Tibial nerve (tissue), 4 donors: ENCODE results near the gene ANKS1A.

Source experiments
- EP300 ChIP-seq, 2 donors: sonication (generic); formaldehyde crosslinking; IDR thresholded peaks; one replicate each; pipeline ENCODE4 v1.6.1; 2017; ENCODE audit warnings: antibody characterized with exemption in 2 of 2, mild to moderate bottlenecking in 1 of 2
- POLR2A ChIP-seq, 2 donors: fragments of 450-650 bp; IDR thresholded peaks; one replicate each; pipeline ENCODE4 v1.6.1; 2017; ENCODE audit warnings: antibody characterized with exemption in 2 of 2, mild to moderate bottlenecking in 2 of 2, moderate library complexity in 2 of 2
- TF ChIP-seq, protein P1 (sequence below), 5 experiments: fragments of 200-600 bp in 3 of 5; fragments of 450-650 bp in 2 of 5; sonication (generic) in 3 of 5; IDR thresholded peaks; one replicate each; pipeline ENCODE4 v1.5.1; 2016 to 2019; ENCODE audit warnings: antibody characterized with exemption in 5 of 5, mild to moderate bottlenecking in 3 of 5, moderate library complexity in 2 of 5

DNA sequence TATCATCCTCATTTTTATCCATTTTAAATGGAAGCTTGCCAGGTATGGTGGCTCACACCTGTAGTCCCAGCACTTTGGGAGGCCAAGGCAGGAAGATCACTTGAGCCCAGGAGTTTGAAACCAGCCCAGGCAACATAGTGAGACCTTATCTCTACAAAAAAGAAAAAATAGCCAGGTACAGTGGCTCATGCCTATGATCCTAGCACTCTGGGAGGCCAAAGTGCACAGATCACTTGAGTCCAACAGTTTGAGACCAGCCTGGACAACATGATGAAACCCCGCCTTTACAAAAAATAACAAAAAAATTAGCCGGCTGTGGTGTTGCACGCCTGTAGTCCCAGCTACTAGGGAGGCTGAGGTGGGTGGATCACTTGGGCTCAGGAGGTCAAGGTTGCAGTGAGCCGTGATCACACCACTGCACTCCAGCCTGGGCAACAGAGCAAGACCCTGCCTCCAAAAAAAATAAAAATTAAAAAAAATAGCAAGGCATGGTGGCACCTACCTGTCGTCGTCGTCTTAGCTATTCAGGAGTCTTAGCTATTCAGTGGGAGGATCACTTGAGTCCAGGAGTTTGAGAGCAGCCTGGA is 163.0 kb downstream of the ANKS1A start:
- TF ChIP-seq POLR2A (IDR thresholded peaks at IDR 0.05) (no peak), EP300 (IDR thresholded peaks at IDR 0.05) (no peak)
- TF ChIP-seq, protein P1, sequence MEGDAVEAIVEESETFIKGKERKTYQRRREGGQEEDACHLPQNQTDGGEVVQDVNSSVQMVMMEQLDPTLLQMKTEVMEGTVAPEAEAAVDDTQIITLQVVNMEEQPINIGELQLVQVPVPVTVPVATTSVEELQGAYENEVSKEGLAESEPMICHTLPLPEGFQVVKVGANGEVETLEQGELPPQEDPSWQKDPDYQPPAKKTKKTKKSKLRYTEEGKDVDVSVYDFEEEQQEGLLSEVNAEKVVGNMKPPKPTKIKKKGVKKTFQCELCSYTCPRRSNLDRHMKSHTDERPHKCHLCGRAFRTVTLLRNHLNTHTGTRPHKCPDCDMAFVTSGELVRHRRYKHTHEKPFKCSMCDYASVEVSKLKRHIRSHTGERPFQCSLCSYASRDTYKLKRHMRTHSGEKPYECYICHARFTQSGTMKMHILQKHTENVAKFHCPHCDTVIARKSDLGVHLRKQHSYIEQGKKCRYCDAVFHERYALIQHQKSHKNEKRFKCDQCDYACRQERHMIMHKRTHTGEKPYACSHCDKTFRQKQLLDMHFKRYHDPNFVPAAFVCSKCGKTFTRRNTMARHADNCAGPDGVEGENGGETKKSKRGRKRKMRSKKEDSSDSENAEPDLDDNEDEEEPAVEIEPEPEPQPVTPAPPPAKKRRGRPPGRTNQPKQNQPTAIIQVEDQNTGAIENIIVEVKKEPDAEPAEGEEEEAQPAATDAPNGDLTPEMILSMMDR (IDR thresholded peaks at IDR 0.05), result no peak
